HG03442 (cell line): ENCODE measurements around the gene PLA2G4E.

Experiments used
- ATAC-seq: cut with Tn5 transposase; IDR thresholded peaks from one replicate; pipeline ENCODE4 v1.9.1; 2021; ENCODE audit warnings: mild to moderate bottlenecking, moderate library complexity; ENCODE audit not compliant: unreplicated experiment

PLA2G4E gene

DNA sequence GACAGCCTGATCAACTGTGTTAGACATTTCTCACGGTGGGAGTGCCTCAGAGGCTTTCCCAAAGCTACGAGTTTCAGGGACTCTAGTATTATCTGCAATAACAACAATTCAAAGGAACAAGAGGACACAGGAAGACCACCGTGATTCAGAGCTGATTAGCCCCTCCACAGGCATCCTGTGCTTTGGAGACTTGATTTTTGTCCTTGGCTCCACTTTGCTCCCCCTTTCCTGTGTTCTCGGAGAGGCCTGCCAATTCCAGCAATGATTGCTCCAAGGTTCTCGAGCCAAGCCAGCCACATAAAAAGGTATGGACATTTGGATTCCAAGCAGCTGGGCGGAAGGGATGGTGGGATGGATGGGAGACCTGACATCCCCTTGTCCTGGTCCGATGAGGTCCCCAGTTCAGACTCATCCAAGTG, 62.8 kb downstream of the PLA2G4E start:
- ATAC-seq: no peak

DNA sequence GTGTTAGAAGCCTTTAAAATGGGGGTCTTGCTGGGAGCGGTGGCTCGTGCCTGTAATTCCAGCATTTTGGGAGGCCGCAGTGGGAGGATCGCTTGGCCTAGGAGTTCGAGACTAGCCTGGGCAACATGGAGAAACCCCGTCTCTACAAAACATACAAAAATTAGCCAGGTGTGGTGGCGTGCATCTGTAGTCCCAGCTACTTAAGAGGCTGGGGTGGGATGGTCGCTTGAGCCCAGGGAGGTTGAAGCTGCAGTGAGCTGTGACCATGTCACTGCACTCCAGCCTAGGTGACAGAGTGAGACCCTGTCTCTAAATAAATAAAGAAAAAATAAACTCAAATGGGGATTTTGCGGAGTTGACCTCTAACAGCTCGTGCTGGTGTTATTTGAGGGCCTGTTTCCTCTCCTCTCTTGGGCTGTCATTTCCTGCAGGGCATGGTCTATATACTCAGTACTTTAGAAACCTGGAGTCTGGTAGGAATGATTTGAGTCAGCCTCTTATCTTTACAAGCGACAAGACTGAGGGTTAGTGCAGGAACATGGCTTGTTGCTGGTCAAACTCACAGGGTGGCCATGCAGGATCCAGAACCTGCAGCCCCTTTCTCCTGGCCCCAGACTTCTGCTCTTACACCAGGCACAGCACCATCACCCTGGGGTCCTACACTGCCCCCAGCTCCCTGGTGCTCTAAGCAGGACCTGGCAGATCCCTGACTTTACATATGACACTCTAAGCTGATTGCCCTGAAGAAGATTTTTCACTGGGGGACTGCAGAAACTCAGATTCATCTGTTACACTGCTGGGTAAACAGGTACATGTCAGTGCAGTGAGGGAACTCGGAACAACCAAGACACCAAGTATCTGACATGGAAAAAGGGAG, 63.6 kb downstream of the PLA2G4E start:
- ATAC-seq: peak; percentile 72

DNA sequence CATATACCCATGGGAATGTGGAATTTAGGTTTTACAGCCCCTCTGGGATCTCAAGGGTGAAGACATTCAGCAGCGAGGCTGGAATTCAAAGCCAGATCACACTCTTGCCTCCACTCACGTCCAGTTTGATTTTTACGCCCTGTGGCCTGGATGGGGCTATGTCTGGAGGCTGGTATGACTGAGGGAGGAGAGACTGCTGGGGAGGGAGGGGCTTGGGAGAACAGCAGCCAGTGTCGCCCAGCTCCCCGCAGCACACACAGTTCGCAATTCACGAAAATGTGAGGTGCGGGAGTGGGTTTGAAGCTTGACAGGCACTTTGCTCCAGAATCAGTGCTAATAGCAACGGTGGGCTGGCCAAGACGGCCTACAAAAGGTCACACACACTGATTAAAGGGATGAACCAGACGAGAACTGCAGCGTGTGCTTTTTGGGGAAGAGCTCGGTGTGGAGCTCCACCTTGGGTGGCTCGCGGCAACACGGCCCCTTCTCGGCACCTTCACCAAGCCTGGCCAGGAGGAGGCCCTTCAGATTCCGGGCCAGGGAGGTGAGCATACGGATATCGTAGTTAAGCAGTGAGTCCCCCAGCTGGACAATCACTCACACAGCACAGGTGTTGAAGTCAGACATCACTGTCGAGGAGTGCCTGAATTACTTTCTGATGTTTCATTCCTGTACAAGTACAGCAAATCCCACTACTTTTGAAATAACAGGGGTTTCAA, 64.9 kb downstream of the PLA2G4E start:
- ATAC-seq: no peak

DNA sequence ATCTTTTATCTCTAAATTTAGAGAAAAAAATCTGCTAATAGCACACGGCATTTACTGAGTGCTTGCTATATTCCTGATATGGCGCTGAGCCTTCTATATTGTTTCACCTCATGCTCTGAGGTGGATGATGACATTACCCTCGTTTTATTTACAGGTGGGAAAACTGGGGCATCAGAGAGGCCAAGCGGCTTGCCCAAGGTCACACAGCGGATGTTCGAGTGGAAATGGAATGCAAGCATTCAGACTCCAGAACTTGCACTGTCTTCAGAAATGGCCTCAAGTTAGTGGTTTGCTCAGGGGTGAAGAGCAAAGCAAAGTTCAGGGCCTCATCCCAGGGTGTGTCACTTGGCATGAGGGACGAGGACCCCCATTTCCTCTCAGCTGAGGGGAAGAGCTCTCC, 65.7 kb downstream of the PLA2G4E start:
- ATAC-seq: no peak

DNA sequence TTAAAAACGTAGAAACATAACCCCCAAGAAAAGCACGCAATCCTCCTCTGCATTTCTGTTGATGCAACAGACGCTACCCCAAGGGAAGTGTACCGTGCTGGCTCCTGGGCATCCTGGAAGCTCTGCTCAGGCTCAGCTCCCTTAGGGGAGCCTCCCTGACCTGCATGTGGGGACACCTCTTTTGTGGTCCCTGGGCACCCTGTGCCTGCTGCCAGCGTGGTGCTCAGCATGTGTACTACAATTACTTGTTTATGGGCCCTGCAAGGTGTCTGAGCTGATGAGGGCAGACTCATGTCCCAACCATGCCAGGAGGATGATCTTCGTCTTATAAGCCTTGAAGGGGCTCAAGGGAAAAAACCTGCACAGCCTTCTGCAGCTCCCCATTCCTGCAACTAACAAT, 66.8 kb downstream of the PLA2G4E start:
- ATAC-seq: no peak

DNA sequence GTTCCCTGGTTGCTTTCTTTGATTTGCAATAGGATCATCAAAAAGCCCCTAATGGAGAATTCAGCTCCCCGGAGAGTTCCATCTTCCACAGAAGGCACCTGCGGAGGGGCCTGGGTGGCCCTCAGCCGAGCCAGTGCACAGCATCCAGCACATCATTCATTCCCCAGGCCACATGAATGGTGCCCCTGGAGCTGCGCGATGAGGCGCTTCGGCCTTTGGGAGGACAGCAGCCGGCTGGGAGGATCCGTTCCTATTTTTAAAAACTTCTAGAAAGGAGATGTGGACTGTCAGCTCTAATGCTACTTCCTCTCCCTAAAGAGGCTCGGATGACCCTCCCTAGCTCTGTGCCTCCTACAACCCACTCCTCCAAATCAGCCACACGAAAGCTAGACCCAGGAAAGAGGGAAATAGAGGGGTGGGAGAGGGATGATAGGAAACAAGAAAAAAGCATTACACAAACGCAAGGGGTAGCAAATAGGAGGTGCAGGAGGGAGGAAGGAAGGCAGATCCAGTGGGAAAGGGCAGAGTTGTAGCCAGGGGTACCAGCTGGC, 68.8 kb downstream of the PLA2G4E start:
- ATAC-seq: no peak

DNA sequence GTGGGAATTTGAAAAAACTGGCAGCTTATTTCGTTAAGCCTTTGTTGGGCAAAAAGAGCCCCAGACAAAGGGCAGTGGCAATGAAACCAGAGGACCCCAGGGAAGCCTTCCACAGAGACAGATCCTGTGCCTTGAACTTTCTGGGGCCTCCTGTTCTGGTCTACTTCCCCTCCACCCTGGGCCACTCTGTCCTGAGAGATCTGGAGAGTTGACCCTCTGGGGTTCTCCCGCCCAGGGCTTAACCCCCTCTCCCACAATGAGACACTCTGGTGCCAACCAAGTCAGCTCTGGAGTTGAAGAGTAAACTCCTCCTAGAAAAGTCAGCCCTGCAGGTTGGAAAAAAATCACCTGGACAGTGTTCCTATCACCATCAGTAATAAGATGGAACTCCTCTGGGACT, 69.3 kb downstream of the PLA2G4E start:
- ATAC-seq: no peak

DNA sequence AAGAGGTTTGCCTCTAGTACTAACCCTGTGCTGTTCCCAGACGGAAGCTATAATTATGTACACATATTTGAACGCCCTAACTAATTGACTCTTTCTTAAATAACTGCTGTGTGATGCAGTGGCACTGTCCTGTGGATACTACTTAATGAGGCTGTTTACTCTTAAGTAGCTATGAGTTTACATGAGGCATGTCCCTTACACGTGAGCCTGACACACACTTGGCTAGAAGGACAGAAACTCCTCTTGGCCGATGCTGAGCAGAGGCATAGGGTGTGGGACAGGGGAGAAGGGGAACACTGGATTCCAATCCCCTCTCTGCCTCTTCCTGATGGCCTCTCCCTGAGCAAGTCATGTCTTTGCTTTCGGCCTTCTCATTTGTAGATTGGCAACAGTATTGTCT, 70.4 kb downstream of the PLA2G4E start:
- no peak for ATAC-seq

DNA sequence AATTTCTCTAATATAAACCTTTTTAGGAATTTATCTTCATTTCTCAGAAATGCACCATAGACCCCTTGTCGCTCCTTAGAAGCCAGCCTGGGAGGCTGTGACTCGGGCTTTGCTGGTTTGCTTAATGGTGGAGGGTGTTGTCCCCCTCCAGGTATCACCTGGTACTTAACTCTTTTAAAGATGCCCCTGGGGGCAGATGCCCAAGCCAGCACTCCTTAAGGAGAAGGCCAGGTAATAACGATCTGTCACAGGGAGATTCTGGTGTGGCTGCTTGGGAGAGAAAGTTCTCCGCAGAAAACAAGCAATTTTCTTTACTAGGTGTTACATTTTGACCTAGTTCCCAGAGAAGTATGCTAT, 70.7 kb downstream of the PLA2G4E start:
- no peak for ATAC-seq

DNA sequence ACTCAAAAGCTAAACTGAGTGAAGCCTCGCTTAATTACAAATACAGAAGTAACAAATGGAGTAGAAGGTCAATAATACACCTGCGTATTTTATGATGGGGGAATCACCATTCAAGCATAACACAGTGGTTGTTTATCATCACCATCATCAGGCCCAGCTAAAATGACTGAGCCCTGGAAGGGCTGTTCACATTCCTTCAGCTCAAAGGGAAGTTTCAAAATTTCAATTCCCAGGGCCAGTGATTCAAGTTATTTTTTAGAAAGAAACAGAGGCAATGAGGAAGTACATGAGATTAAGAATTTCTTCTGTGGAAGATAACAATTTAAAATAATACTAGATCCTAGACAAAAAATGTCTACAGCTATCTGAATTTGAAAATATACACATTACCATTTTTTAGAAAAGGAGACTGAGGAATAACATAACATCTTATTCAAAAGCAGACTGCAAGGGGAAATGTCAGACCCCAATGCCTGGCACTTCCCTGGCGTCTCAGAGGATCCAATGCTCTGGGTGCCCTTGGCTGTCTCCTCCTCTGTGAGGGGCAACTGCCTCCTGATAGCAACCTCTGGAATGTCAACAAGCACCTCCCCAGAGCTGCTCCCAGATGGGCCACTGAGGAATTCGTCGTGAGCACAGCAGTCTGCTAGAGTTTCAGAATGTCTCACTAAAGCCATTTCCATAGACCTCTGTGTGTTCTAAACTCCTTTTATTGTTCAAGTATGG, 71.3 kb downstream of the PLA2G4E start:
- no peak for ATAC-seq

DNA sequence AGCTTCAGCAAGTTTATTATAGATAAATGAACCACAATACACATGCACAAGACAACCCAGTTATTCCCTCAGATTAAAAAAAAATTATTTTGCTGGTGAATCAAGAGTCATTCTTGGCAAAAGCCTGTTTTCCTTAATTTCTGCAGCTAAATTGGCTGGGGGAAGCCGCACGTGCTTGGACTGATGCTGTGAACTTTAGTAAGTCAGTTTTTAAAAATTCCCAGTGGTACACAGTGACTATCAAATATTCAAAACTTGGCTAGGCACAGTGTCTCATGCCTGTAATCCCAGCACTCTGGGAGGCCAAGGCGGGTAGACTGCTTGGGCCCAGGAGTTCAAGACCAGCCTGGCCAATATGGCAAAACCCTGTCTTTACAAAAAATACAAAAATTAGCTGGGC, 72.4 kb downstream of the PLA2G4E start:
- ATAC-seq: no peak

DNA sequence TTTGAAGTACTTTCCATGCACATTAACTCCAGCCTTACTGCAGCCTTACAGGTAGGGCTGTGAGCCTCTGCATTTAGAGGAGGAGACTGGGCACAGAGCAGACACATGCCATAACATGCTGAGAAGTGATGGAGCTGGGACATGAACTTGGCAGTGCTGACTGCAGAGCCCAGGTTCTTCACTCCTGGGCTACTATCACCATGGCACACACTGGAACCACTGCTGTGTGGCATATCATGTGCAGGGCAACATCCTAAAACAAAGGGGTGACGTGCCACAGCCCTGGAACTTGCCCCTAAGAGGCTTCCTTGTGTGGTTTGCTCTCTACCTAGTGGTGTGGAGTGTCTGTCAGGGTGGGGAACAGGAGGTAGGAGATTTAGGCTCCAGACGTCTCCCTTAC, 73.9 kb downstream of the PLA2G4E start:
- no peak for ATAC-seq

DNA sequence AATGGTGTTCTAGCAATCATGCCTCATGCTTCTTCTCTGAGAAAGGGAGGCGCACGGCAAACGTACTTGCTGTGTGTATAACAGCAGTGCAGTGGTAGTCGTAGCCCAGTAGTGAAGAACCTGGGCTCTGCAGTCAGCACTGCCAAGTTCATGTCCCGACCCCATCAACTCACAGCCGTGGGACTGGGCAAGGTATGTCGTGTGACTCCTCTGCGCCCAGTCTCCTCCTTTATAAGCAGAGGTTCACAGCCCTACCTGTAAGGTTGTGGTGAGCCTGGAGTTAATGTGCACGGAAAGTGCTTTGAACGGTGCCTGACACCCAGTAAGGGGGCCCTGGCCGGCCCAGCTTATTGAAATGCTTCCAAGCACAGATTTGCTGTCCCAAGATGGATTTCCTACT, 75.1 kb downstream of the PLA2G4E start:
- ATAC-seq: no peak

DNA sequence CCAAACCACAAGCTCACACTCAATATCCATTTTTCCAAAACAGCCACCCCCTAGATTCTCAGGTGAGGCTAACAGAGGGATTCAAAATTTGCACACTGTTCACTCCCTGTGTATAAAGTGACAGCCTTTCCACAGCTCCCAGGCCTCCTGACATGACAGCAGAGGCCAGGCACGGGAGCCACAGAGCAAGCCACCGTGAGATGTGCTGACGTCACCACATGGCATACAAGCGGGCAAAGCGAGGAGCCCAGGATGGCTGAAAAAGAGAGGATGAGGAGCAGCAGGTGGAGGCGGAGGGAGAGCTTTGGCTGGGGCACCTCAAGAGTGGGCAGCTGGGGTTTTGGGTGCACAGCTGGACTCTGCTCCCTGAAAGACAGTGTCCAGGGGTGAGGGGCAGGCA, 75.6 kb downstream of the PLA2G4E start:
- no peak for ATAC-seq

DNA sequence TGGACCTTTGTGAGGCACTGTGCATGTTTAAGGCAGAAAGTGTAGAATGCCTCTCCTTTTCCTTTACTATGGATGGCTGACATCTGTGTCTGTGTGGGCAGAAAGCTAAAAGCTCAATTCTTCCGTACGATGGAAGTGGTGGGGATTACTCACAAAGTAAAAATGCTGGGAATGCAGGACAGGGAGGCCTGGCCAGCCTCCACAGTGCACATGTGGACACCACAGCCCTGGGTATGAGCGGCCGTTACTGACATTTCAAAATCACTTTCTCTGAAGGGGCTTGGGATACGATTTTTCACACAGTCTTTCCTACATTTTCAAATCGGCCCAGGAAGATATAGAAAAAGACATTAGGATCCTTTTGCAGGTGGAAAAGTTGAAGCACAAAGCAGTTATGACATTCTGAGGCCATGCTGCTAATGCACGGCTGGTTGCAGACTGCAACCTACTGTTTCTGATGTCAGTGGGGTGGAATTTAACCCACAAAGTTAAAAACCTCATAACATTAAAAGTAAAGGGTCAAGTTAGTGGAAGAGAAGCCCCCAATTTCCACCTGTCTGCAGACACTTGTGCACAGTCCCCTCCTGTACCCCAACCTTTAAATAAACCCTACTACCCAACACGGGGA, 76.4 kb downstream of the PLA2G4E start:
- no peak for ATAC-seq

DNA sequence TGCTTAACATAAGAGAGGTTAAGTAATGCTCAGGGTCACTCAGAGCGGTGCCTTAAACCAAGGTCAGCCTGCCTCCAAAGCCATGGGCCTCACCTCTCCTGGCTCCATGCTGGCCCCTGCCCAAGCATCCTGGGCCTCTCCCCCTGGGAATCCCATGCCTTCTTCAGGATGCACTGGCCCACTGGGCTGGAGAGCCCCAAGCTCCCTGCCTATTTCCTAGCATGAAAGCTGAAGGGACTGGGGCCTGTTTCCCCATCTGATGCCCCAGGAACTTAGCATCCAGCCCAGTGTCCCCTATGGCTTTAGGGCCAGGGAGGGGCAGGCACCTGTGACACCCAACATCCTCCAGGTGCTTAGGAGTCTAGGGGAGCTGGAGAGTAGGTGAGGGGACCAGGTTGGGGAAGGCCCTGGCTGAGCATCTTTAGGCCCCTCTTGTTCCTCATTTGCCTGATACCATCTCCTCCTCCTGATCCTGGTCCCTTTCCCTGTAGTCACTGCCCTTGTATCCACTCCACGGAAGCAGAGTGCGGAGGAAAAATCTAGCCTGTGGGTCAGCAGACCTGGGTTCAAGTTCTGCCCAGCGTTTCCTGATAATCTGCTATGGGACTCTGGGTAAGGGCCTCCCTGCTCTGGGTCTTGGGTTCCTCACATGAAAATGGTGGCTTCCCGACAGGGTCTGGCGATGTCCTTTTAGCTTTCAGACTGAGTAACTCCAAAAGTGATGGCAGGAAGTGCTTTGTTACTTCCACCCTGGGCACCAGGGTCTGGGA, 77.1 kb downstream of the PLA2G4E start:
- ATAC-seq: no peak

DNA sequence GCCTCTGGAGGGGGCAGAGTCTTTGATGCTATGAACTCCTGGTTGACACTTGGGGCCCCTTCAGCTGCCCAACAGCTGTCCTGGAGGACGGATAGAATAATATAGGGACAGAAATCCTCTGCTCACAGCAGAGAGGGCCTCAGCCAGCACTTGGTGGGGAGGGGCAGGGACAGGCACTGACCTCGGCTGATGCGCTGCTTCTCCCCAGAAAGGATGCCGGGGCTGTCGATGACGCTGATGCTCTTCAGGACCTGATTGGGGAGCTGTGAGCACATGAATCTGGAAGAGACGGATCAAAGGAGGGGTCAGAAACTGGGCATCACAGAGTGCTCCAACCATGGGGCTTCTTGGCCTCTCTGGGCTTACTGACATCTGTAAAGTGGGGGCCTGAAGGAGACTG, 78.0 kb downstream of the PLA2G4E start:
- ATAC-seq: no peak

DNA sequence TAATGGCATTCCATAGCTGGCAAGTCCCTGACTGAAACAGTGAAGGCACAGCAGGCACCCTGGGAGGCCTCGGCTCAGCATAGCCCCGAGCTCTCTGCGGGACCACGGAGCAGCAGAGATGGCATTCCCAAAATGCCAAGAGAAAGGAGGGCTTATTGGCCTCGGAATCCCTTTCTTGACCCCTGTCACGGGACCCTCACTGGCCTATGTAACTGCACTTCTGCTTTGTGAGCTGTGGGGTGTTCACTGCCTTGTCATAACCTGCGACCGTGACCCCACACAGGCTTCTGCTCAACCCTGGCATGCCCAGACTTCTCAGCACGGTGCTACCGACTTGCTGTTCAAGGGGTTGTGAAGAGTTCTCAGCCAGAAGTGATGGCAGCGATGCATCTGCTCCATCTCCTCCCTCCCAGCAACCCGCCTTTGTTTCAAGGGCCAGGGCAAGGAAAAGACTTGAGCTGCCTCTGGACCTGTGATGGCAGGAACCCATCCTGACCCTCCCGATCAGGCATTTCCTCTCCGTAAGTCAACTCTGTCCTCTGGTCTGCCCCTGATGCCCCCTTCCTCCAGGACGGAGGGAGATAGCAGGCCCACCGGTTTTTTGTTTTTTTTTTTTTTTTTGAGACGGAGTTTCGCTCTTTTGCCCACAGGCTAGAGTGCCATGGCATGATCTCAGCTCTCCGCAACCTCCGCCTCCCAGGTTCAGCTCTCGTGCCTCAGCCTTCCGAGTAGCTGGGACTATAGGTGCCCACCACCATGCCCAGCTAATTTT, 79.0 kb downstream of the PLA2G4E start:
- no peak for ATAC-seq

DNA sequence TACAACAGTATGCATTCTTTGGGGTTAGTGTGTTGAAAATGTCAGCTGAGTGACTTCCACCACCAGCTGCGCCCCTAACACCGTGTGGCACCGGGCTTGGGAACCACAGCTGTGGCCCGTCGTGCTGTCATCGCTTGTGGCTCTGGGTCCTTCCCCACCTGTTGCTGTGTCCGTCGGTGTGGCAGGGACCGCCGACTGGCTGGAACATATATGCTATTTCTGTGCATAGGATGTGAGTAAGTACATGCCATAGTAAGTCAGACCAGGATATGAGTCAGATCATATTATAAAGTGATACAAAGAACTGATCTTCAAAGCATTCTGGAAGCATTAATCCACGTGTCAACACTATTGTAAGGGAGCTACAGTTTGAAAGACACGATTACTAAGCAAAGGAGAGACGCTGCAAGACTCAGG, 80.4 kb downstream of the PLA2G4E start:
- no peak for ATAC-seq

DNA sequence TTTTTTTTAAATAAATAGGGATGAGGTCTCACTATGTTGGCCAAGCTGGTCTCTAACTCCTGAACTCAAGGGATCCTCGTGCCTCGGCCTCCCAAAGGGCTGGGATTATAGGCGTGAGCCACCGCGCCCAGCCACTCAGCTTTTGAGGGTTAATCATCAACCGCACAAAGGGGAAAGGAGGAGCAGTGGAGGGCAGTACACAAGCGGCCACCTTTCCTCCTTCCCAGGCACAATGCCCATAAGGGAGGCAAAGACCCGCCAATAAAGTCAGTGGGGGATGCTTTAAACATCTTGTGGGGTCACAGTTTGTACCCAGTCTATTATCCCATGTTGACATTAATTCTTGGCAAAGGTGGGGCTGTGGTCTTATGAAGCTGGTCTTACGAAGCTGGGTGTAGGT, 80.9 kb downstream of the PLA2G4E start:
- ATAC-seq: no peak
